Kidney (tissue), 14 donors: ENCODE data around the gene ELOB. TPM values are rescaled to one million over a fixed set of nuclear protein-coding genes. Genes with fewer than 3 reads are reported as not detected.

ENCODE experiments used
- DNase-seq, 5 donors: peaks; one replicate each; pipeline ENCODE4 v3.0.0-alpha.2; 2013 to 2020
- FAIRE-seq: peaks from 2 replicates; lab custom pipeline; 2012; peaks lifted over from hg19 to GRCh38; lab: Jason Lieb, UNC
- H3K27ac ChIP-seq, 2 donors: one replicate each; pipeline ENCODE4 v1.7.0; 2013; ENCODE audit warnings: low read depth in 2 of 2, low read length in 2 of 2, inconsistent platforms in 1 of 2
- H3K27me3 ChIP-seq: one replicate; pipeline ENCODE4 v1.7.1; 2013; ENCODE audit warnings: low read length, inconsistent platforms; ENCODE audit not compliant: control insufficient read depth, insufficient read depth
- H3K36me3 ChIP-seq, 3 donors: one replicate each; pipeline versions ENCODE4 v1.7.0 to v1.7.1; 2013; ENCODE audit warnings: low read length in 3 of 3, control low read depth in 1 of 3, inconsistent platforms in 1 of 3; ENCODE audit not compliant: insufficient read depth in 3 of 3, control insufficient read depth in 2 of 3
- H3K4me1 ChIP-seq, 3 donors: one replicate each; pipeline versions ENCODE4 v1.7.0 to v1.7.1; 2013; ENCODE audit warnings: low read length in 3 of 3, inconsistent platforms in 1 of 3, low read depth in 1 of 3; ENCODE audit not compliant: control insufficient read depth in 2 of 3, insufficient read depth in 2 of 3
- H3K4me3 ChIP-seq, 3 donors: one replicate each; pipeline versions ENCODE4 v1.7.0 to v1.8.1; 2013; ENCODE audit warnings: low read length in 3 of 3, control low read depth in 1 of 3, inconsistent platforms in 1 of 3
- H3K9ac ChIP-seq, 3 donors: one replicate each; pipeline versions ENCODE4 v1.7.0 to v1.7.1; 2013; ENCODE audit warnings: low read length in 3 of 3, control low read depth in 1 of 3, inconsistent platforms in 1 of 3
- H3K9me3 ChIP-seq, 3 donors: one replicate each; pipeline versions ENCODE4 v1.7.0 to v1.7.1; 2013; ENCODE audit warnings: low read length in 3 of 3, control low read depth in 1 of 3, inconsistent platforms in 1 of 3; ENCODE audit not compliant: control insufficient read depth in 2 of 3, insufficient read depth in 1 of 3
- CTCF ChIP-seq: IDR thresholded peaks from 3 replicates; pipeline ENCODE4 v1.5.1; 2012; ENCODE audit warnings: mild to moderate bottlenecking, moderate library complexity, borderline replicate concordance; ENCODE audit not compliant: insufficient read depth; ENCODE audit errors: extremely low read depth
- intact Hi-C: fragments of 100-400 bp; cut with DNase I; formaldehyde crosslinking; loops from one replicate; pipeline ENCODE4 v1.11.1; 2022
- polyA plus RNA-seq: library from polyadenylated mRNA; stranded (reverse); fragments of 350-450 nt; fragmentation: Illumina TruSeq; extraction: RNeasy Lipid Tissue Mini Kit (QIAGEN cat#74804); gene quantifications from one replicate; pipeline ENCODE4 v1.2.3, GENCODE V29; 2014; ENCODE audit warnings: low read depth, low replicate concordance; ENCODE audit not compliant: insufficient read depth
- total RNA-seq: library from RNA; stranded (reverse); fragmentation: NEBNext Ultra II Directional; extraction: Animal tissue kit (Norgen Biotek cat#: 25700); gene quantifications from one replicate; pipeline ENCODE4 v1.2.1, GENCODE V29; 2021
- donor health status: control.
- donor health status: control.
- donor health status: control.
- donor health status: control.
- donor health status: control.
- donor health status: DM: yes; HTN: yes; CAD: no.
- donor health status: Normal renal cell carcinoma (clear cell type).

The ELOB gene
- total and polyA plus RNA-seq, 2 donors from 2014 or later: 226 to 836 TPM

GRCh38 chr16:2819179-2819938 lies 42.3 kb upstream of the ELOB start:
- H3K4me3 ChIP-seq: no peak overlapping the region
- no peak for FAIRE-seq
- DNase-seq: no peak
- no peak overlapping the region for H3K9ac ChIP-seq
- H3K27ac ChIP-seq: no peak overlapping the region
- no peak for TF ChIP-seq CTCF
- intact Hi-C loops: no loop called here
- no peaks in the 10 kb centered on the region for H3K9me3 ChIP-seq
- H3K36me3 ChIP-seq: no peaks in the 10 kb centered on the region
- H3K4me1 ChIP-seq: no peaks in the 10 kb centered on the region
- H3K27me3 ChIP-seq: no peaks in the 10 kb centered on the region

- no peak overlapping the region for H3K27ac ChIP-seq
- TF ChIP-seq CTCF: no peak
- no peak overlapping the region for H3K4me3 ChIP-seq
- no peak overlapping the region for H3K9ac ChIP-seq
- intact Hi-C loops: no loop called here
- no peaks in the 10 kb centered on the region for H3K4me1 ChIP-seq
- no peaks in the 10 kb centered on the region for H3K9me3 ChIP-seq
- H3K36me3 ChIP-seq: no peaks in the 10 kb centered on the region
- DNase-seq: peak in 1 of 5 donors; percentile 52
- H3K27me3 ChIP-seq: no peaks in the 10 kb centered on the region
- no peak for FAIRE-seq
These were observed 41.3 kb upstream of the ELOB start for GRCh38 chr16:2818272-2818876.

GRCh38 chr16:2817340-2818271 lies 40.5 kb upstream of the ELOB start:
- H3K36me3 ChIP-seq: no peaks in the 10 kb centered on the region
- no peak overlapping the region for H3K4me3 ChIP-seq
- H3K9me3 ChIP-seq: no peaks in the 10 kb centered on the region
- no peak overlapping the region for H3K27ac ChIP-seq
- intact Hi-C loops: no loop called here
- H3K9ac ChIP-seq: no peak overlapping the region
- no peaks in the 10 kb centered on the region for H3K27me3 ChIP-seq
- TF ChIP-seq CTCF: no peak
- FAIRE-seq (no peak), DNase-seq (no peak)
- no peaks in the 10 kb centered on the region for H3K4me1 ChIP-seq
